GM21423 (cell line): ENCODE measurements around the gene ADM.

Experiments used
- ATAC-seq: cut with Tn5 transposase; IDR thresholded peaks from one replicate; pipeline ENCODE4 v1.9.1; 2021; ENCODE audit warnings: mild to moderate bottlenecking, moderate library complexity; ENCODE audit not compliant: unreplicated experiment

The ADM gene

DNA sequence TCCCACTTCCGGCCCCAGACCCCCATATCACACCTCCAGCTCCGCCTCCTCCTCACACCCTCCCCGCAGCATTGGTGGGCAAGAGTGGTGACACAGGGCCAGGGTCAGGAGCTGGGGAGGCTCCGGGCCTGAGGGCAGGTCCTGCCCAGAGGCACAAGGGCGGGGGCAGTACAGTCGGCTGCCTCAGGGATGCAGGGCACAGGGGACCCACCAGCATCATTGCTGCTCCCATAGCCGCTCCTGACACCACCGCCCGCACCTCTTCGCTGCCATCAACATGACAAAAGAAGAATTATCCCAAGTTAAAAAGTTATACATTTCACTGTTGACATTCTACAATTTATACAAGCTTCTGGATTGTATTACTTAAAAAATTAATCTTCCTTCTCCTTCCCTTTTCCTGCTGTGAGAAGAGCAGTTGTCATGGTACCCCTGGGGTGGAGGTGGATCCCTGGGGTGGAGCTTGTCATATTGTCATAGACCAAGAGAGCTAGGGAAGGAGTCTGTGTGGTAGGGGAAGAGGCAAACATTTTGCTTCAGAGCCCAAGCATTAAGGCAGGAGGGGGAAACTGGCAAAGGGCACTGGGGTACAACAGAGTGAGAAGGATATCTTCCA is 15.0 kb upstream of the ADM start:
- no peak for ATAC-seq

DNA sequence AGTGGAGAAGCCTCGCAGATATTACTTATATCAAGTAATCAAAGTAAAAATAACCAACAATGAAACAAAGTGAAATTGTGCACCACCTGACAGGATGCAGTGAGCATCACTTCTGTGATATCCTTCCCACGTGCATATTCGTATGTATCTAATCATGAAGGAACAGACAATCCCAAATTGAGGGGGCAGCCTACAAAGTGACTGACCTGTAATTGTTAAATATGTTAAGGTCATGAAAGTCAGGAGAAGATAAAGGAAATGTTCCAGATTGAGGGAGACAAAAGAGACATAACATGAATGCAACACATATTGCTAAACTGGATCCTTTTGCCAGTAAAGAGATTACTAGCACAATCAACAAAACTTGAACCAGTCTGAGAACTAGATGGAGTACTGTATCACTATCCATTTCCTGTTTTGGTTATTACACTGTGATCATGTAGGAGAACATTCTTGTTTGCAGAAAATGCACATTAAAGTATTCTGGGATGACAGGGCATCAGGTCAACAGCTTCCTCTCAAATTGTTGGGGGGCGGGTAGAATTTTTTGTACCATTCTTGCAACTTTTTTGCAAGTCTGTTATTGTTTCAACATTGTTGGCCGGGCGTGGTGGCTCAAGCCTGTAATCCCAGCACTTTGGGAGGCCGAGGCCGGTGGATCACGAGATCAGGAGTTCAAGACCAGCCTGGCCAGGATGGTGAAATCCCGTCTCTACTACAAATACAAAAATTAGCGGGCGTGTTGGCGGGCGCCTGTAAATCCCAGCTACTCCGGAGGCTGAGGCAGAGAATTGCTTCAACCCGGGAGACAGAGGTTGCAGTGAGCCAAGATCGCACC is 12.9 kb upstream of the ADM start:
- ATAC-seq = no peak

DNA sequence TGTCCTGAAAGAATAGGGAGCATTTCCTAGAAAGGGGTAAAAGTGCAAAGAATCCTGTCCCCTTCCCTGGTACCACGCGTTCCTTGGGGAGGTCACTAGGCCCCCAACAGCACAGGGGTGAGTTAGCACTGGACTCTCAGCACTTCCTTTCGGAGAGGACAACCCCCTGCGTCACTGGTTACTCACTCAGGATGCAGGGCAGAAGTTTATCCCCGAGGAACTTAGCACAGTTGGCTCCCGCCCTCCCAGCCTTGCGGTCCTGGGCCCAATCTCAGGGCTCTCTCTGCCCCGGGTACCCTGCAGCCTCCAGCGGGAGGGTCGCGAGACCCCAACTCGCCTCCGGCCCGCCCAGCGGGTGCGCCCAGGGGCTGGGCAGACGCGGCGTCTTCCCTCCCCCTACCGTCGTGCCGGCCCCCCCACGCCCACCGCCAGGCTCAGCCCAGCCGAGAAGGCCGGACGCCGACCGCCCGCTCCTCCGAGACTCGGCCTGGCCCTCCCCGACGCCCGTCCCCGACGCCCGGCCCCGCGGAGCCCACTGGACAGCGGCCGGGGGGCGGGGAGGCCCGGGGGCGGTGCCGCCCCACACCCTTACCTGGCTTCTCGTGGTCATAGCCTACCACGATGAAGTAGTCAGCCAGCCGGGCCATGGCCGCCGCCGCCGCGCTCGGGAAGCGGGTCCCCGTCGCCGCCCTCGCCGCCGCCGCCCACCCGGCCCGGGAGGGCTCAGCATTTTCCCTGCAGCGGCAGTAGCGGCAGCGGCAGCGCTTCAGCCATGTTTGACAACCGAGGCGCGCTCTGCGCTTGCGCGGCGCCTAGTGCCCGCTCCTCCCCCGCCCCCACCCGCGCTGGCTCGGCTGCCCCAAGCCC is 11.2 kb upstream of the ADM start, which contains the start of gene SBF2:
SBF2 (minus strand) TSS at position 797 of the 867 bp plus-strand sequence; CDS start at position 647, 150 bp downstream.
- ATAC-seq = no peak

DNA sequence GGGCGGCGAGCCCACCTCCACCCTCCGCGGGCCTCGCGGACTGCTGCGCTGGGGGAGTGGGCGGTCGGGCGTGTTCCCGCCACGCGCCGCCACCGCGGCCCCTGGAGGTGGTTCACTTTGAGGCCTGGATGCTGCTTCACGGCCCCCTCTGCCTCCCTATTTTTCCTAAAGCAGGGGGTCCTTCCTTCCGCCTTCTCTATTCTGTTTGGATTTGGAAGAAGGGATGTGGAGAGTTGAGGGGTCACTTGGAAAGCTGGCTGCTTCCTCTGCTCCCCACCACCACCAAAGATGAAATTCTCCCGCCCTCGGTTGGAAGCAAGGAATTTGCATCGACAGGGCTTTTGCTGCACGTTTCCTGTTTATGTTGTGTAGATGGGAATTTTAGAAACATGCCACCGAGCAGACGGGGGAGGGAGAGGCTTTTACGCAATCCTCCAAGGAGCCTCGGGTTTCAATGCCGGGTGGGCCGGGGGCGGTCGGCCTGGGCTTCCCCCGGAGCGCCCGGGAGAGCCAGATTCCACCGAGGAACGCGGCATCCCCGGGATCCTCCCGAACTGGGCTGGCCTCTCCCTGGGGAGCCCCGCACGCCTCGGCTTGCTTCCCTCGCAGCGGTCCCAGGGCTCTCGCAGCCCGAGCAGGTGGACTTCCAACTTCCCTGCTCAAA is 10.5 kb upstream of the ADM start:
- no peak for ATAC-seq

DNA sequence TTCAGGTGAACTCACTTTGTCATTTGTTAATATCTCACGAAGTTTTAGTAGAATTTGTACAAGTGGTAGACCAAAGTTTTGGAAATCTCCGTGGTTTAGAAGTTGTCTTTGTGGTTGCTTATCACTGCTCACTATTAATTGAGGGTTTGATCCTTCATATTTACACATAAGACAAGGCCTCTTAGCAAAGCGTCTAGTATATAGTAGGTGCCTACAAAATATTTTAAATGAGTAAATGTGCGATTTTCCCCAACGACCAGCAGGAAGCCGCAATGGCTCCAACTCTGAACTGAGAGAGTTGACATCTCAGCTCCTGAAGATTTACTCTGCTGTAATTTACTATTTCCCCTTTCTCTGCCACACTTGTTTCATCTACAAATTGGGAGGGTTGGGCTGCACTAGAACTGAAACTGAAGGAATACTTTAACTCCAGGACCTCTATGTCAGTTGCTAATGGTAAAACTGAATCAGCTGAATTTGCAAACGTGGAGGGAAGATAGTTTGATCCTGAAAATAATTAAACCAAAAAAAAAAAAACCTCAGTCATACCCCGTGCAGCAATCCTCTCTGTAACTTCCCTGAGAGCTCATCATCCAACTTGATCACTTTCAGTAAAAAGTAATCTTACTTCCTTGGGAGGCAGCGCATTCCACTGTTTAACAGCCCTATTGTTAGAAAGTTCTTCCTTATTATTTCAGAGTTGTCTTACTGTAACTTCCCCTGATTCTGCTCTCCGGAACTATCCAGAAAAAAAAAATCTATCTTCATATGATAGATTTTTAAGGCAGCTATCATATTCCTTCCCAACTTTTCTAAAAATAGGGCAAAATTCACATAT is 9.6 kb upstream of the ADM start:
- ATAC-seq = no peak

DNA sequence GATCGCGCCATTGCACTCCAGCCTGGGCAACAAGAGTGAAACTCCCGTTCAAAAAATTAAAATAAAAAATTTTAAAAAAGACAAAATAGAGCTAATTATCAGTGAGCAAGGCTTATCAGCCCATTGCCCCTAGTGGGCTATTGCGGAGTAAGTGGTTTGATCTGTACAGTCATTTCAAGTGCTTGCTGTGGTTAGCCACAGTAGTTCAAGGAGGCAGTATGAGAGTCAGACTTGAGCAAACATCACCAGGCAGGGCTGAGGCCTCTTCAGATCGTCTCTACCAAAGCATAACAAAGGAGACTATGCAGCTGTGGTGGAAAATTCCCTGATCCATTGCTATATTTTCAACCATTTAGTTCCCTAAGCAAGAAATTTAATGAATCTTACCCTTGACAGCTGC is 6.5 kb upstream of the ADM start:
- peak; percentile 91 for ATAC-seq

DNA sequence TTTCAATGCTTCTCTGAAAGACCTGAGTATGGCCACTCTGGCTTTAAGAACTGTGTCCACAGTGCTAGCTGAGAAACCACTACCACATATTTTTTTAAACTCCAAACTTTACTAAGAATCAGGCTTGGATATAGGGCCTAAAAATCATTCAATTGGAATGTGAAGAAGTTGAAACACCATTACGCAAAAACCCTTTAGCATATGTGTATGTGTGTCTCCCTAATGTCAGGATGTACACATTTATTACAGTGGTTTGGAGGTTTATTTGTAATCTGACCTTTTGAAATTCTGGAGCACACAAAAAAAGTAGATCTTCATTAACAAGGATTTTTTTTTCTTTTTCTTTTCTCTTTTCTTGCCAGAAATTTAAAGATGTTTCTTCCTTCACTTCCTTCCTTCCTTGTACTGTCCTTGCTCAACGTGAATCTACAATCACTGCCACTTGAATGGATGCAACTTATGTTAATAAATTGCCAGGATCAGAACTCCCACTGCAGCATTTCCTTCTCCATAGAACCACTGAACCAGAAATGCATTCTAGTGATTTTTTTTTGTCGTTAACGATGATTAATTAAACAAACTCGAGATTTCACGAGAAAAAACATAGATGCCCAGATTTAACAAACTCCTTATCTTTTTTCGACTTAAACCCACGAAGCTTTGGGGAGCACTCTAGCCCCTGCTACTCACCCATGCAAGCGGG is 3.1 kb upstream of the ADM start:
- no peak for ATAC-seq

DNA sequence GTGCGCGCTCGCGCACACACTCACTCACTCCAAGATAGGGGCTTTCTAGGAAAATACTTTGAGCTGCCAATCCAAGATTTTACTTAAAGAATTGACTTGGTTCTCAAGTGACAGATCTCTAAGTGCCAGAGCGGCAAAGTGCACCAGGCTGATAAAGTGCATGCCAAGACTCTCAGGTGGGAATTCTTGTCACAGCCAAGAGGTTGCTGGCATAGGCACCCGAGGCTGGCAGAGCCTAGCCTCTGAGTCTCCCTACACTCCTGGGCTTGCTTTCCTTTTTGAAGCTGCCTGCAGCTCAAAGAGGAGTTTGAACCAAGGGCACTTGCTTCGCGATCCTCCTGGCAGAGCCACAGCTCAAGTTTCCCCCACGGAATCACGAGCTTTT is 2.5 kb upstream of the ADM start:
- no peak for ATAC-seq

DNA sequence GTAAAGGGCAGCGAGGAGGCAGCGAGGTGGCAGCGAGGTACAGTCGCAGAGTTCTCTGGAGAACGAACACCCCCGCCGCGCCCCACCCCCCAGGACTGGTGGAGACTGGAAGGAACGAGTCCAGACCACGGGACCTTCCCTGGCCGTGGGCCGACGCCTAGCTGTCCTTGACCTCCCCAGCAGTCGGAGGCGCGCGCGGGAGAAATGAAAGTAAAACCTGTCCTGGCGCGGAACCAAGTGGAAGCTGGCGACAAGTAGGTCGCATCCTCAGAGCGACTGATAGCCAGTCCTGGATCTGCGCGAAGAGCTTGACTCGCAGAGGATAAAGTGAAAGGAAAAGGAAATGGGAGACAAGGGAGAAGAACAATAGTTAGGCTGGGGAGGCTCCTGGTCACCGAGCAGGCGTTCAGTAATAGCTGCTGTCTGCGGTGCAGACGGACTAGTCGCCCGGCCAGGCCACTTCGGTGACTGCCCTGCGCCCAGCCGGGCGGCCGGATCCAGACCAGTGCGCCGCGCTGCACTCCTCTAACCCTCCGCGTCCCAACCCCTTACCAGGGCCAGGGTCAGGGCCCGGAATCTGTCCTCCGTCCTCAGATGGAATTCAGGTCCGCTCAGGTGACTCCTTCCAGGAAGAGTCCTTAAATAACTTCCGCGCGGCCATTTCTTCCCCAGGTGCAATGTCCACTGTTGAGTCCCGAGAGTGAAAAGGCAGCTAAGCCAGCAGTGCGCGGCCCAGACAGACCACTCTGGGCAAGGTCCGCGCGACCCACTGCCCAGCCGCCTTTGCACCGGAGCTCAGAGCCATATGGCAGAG is 1.9 kb upstream of the ADM start:
- no peak for ATAC-seq

DNA sequence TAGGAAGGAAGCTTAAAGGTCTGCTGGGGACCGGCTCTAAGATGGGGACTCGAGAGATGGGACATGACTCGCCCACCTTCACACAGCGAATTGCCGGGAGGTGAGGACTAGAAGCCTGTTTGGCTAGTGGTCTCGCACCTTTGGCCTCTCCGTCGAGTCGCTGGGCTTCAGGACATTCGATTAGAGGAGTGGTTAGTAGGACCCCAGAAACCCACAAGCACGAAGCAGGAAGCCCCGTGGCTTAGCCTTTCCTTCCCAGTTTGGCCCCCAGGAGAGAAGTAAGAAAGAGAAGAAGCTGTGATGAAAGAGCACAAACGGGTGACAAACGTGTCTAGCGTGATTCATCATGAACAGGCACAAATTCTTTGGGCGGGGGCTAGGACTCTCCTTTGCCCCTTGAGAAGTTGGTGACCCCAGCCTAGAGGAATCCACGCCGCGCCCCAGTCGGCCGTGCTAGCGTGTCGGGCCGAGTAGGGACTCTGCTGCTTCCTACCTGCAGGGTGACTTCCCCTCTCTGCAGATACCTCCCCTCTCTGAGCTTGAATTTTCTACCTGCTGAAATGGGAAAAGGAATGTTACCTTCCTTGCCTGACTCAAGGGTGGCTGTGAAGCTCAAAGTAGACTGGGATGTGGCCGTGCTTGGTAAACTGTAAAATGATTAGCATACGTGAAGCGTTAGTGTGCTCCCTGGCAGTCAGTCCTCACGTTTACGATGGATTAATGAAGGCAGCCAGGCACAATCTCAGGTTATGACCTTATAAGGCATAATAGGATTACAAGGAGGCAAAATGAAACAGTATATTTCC is 1.1 kb upstream of the ADM start:
- ATAC-seq = no peak

DNA sequence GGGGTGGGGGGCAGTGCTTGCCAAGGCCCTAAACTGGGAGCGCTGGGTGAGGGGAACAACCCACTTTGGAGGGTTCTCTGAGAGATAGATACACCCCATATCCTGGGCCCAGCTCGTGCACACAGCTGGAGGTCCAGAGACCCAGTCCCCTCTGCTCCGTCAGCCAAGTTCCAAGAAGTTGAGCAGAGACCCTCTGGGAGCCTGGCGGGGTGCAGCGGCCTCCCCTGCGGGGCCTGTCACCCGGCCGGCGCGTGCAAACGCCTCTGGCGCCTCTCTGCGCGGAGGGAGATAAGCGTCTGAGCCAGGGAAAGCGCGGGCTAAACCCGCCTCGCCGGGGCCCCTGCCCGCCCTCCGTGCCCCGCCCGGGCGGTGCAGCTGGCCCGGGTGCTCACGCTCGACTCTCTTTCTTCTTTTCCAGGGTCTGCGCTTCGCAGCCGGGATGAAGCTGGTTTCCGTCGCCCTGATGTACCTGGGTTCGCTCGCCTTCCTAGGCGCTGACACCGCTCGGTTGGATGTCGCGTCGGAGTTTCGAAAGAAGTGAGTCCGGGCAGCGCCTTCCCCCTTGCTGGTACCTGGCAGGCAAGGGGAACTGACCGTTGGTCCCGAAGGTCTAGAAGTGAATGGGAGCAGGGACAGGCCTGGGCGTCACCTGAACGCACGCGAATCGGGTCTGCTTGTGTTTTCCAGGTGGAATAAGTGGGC is 540 bp downstream of the ADM start:
- no peak for ATAC-seq

DNA sequence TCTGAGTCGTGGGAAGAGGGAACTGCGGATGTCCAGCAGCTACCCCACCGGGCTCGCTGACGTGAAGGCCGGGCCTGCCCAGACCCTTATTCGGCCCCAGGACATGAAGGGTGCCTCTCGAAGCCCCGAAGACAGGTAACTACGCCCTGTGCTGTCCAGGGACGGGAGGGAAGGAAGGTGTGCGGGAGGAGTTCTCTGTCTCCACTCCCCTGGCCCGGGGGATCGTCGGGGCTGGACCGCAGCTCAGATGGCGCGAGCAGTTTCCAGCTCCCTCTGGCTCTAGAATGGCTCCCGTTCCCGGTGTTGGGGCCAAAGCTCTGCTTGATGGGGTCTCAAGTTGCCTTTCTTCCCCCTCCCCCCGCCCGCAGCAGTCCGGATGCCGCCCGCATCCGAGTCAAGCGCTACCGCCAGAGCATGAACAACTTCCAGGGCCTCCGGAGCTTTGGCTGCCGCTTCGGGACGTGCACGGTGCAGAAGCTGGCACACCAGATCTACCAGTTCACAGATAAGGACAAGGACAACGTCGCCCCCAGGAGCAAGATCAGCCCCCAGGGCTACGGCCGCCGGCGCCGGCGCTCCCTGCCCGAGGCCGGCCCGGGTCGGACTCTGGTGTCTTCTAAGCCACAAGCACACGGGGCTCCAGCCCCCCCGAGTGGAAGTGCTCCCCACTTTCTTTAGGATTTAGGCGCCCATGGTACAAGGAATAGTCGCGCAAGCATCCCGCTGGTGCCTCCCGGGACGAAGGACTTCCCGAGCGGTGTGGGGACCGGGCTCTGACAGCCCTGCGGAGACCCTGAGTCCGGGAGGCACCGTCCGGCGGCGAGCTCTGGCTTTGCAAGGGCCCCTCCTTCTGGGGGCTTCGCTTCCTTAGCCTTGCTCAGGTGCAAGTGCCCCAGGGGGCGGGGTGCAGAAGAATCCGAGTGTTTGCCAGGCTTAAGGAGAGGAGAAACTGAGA is 1.4 kb downstream of the ADM start:
- ATAC-seq = no peak

DNA sequence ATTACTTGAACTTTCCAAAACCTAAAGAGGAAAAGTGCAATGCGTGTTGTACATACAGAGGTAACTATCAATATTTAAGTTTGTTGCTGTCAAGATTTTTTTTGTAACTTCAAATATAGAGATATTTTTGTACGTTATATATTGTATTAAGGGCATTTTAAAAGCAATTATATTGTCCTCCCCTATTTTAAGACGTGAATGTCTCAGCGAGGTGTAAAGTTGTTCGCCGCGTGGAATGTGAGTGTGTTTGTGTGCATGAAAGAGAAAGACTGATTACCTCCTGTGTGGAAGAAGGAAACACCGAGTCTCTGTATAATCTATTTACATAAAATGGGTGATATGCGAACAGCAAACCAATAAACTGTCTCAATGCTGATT is 2.1 kb downstream of the ADM start:
- no peak for ATAC-seq

DNA sequence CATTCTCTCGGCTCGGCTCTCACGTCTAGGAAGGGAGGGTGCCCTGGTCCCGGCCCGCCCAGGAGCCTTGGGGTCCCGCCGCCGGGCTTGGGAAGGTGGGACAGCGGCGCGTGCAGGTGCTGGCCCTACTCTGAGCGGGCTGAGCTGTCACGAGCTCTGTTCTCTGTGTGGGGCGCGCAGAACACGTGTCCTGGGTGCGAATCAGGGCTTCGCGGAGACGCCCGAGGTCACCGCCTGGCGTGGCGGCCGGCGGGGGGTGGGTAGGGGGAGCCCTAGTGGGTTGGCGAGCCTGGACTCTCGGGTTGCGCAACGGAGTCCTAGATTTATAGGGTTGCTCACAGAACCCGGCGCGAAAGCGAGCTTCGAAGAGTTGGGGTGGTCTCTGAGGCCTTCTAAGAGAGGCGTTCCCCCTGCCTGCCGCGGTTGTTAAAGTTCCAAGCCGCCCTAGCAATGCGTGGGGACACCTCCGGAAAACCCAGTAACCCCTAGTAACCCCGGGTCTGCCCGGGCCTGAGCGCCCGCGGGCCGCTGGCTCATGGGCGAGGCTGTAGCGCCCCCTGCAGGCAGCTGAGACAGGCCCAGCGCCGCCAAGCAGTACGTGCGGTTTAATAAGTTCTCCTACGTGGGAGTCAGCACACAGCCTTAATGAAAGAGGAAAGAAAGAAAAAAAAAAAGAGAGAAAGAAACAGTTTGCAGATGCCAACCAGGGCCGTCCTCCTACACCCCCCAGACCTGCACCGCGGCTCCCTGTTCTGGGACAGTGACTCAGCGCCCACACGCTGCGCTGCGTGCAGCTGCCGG is 2.7 kb downstream of the ADM start:
- peak; percentile 69 for ATAC-seq

DNA sequence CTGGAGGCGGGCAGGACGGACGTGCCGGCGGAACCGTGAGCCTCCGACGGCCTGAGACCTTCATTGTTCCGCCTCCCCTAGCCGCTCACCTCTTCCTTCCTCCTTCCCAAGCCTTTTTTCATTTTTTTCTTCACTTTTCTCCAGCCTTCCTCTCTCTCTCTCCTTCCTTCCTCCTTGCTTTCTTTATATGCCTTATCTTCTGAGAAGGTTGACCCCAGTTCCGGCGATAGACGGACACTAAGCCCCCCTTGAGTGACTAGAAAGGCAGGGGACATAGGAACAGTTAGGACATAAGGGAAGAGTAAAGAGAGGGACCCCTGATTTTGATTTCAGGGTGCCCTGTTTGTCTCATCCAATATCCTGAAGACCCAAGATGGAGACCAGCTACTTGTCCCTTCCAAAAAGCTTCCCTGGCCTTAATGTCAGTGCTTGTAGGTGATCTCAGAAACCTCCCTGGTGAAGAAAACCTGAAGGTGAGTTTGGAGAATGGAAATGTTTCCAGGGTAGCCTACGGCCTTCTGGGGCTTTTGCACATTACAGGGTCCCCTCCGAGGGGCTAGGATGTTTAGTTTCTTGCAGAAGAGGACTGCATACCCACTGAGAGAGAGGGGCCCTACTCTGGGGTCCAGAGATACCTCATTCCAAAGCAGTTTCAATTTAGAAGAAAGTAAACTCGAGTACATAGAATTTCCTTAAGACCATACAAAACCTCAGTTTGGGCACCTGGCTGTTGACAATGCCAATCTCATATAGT is 3.5 kb downstream of the ADM start:
- ATAC-seq = no peak
